CD4-positive, alpha-beta T cell (primary cell): ENCODE data around the gene CENPP. TPM values are rescaled to one million over a fixed set of nuclear protein-coding genes. Genes with fewer than 3 reads are reported as not detected.

Experiments
- ATAC-seq: fragments of 200-7000 bp; cut with Tn5 transposase; one replicate; pipeline ENCODE4 v1.10.0; 2022; ENCODE audit warnings: mild to moderate bottlenecking; ENCODE audit not compliant: poor library complexity
- CTCF ChIA-PET: fragments of 350-600 bp; sonication (Branson Sonifier 250); formaldehyde crosslinking; loops from one replicate; lab custom pipeline; 2021; ENCODE audit warnings: antibody characterized with exemption, inconsistent platforms; lab: Charles Lee
- POLR2A ChIA-PET: fragments of 350-600 bp; sonication (Branson Sonifier 250); formaldehyde crosslinking; loops from one replicate; lab custom pipeline; 2021; ENCODE audit warnings: antibody characterized with exemption, inconsistent platforms; lab: Charles Lee
- DNase-seq, 14 experiments: peaks; one replicate each; pipeline ENCODE4 v3.0.0-alpha.2; 2013 to 2020; ENCODE audit warnings: mixed read lengths in 2 of 14
- H3K27ac ChIP-seq, 2 donors: one replicate each; pipeline versions ENCODE4 v1.5.1 to v1.7.0; 2013; ENCODE audit warnings: low read length in 2 of 2, low read depth in 1 of 2, mild to moderate bottlenecking in 1 of 2
- H3K27me3 ChIP-seq, 2 experiments: 1 replicate in 1 of 2; 2 replicates in 1 of 2; pipeline versions ENCODE4 v1.6.1 to v1.7.0; 2013; ENCODE audit warnings: low read length in 2 of 2, control low read depth in 1 of 2, mild to moderate bottlenecking in 1 of 2, moderate library complexity in 1 of 2; ENCODE audit not compliant: insufficient read depth in 2 of 2, control insufficient read depth in 1 of 2
- H3K36me3 ChIP-seq: one replicate; pipeline ENCODE4 v1.6.1; 2013; ENCODE audit warnings: low read length, control low read depth; ENCODE audit not compliant: insufficient read depth
- H3K4me1 ChIP-seq: one replicate; pipeline ENCODE4 v1.6.1; 2013; ENCODE audit warnings: low read length, control low read depth; ENCODE audit not compliant: insufficient read depth
- H3K4me3 ChIP-seq: one replicate; pipeline ENCODE4 v1.5.1; 2013; ENCODE audit warnings: mild to moderate bottlenecking, low read length, moderate library complexity
- H3K9me3 ChIP-seq, 2 experiments: 1 replicate in 1 of 2; 2 replicates in 1 of 2; pipeline versions ENCODE4 v1.6.1 to v1.7.0; 2013; ENCODE audit warnings: low read length in 2 of 2, mild to moderate bottlenecking in 2 of 2, control low read depth in 1 of 2, moderate library complexity in 1 of 2; ENCODE audit not compliant: control insufficient read depth in 1 of 2, insufficient read depth in 1 of 2
- H3K27ac Mint-ChIP-seq: one replicate; pipeline ENCODE4 v1.8.0; 2020; ENCODE audit warnings: mixed read lengths
- H3K27me3 Mint-ChIP-seq: one replicate; pipeline ENCODE4 v1.8.0; 2021; ENCODE audit warnings: mixed read lengths
- H3K36me3 Mint-ChIP-seq: one replicate; pipeline ENCODE4 v1.8.0; 2021; ENCODE audit warnings: low read depth, mixed read lengths
- H3K4me1 Mint-ChIP-seq: one replicate; pipeline ENCODE4 v1.8.0; 2021; ENCODE audit warnings: low read depth, mixed read lengths
- H3K4me3 Mint-ChIP-seq: one replicate; pipeline ENCODE4 v1.8.0; 2020; ENCODE audit warnings: mild to moderate bottlenecking, mixed read lengths
- H3K9me3 Mint-ChIP-seq: one replicate; pipeline ENCODE4 v1.8.0; 2020; ENCODE audit warnings: mixed read lengths
- intact Hi-C, 2 experiments: fragments of 100-400 bp; cut with DNase I in 1 of 2; cut with micrococcal nuclease in 1 of 2; formaldehyde crosslinking; loops; one replicate each; pipeline versions ENCODE4 v1.15.1 to v1.9.0; 2023 to 2025; cut with DNase I, micrococcal nuclease
- total RNA-seq, 174 experiments: library from RNA in 2 of 174; stranded (reverse) in 2 of 174; gene quantifications; one replicate each; pipeline ENCODE4 v1.2.3 and lab custom pipeline; 2021 to 2026
- TF ChIP-seq, protein P1 (sequence below): fragments of 200-600 bp; IDR thresholded peaks from one replicate; pipeline ENCODE4 v1.8.0; 2022; ENCODE audit warnings: antibody characterized with exemption, mild to moderate bottlenecking

Gene CENPP
- total RNA-seq, 2 experiments from 2014 or later: 4.8 TPM

DNA sequence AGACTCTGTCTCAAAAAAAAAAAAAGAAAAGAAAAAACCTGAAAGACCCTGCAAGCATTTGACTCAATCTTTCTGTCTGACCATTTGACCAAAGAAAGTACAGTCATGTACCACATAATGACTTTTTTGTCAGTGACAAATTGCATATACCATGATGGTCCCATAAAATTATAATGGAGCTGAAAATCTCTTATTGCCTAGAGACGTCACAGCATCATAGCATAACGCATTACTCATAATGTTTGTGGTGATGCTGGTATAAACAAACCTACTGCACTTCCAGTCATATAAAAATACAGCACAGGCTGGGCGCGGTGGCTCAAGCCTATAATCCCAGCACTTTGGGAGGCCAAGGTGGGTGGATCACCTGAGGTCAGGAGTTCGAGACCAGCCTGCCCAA, 199.6 kb downstream of the CENPP start:
- Mint-ChIP-seq H3K9me3 (no peaks in the 10 kb centered on the region), H3K4me1 (no peaks in the 10 kb centered on the region), H3K27ac (no peak overlapping the region), H3K36me3 (no peaks in the 10 kb centered on the region), H3K27me3 (no peaks in the 10 kb centered on the region), H3K4me3 (no peak overlapping the region)
- Histone ChIP-seq H3K36me3 (no peaks in the 10 kb centered on the region), H3K4me1 (no peaks in the 10 kb centered on the region), H3K9me3 (no peaks in the 10 kb centered on the region), H3K27me3 (no peaks in the 10 kb centered on the region), H3K27ac (no peak overlapping the region), H3K4me3 (no peak overlapping the region)
- TF ChIP-seq, protein P1, sequence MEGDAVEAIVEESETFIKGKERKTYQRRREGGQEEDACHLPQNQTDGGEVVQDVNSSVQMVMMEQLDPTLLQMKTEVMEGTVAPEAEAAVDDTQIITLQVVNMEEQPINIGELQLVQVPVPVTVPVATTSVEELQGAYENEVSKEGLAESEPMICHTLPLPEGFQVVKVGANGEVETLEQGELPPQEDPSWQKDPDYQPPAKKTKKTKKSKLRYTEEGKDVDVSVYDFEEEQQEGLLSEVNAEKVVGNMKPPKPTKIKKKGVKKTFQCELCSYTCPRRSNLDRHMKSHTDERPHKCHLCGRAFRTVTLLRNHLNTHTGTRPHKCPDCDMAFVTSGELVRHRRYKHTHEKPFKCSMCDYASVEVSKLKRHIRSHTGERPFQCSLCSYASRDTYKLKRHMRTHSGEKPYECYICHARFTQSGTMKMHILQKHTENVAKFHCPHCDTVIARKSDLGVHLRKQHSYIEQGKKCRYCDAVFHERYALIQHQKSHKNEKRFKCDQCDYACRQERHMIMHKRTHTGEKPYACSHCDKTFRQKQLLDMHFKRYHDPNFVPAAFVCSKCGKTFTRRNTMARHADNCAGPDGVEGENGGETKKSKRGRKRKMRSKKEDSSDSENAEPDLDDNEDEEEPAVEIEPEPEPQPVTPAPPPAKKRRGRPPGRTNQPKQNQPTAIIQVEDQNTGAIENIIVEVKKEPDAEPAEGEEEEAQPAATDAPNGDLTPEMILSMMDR: no peak
- no peak for ATAC-seq
- no peak for DNase-seq
- intact Hi-C loops: no loop called here
- ChIA-PET CTCF (no interaction called here), POLR2A (interaction anchor here (0.7 kb wide), 1 partner anchor 35 kb away, joined by 3 read pairs; no protein-coding TSS in a partner anchor)

DNA sequence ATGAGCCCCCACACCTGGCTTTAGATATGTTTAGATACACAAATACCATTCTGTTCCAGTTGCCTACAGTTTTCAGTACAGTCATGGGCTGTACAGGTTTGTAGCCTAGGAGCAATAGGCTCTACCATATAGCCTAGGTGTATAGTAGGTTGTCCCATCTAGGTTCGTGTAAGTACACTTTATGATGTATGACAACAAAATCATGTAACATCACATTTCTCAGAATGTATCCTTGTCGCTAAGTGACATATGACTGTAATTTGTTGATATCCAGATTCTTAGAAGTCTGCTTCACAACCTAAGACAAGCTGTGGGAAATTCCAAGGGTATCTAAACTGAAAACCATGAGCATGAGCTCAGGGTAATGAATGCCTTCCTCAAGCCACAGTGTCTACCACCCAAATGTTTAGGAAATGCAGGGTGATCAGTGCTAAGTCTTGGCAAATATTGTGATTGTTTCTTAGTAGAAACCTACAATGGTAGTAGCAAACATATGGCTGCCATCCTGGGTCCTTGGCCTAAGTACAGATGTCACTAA, 201.6 kb downstream of the CENPP start:
- H3K36me3 ChIP-seq: no peaks in the 10 kb centered on the region
- H3K9me3 Mint-ChIP-seq: peaks cover 3% of the 10 kb centered on the region

DNA sequence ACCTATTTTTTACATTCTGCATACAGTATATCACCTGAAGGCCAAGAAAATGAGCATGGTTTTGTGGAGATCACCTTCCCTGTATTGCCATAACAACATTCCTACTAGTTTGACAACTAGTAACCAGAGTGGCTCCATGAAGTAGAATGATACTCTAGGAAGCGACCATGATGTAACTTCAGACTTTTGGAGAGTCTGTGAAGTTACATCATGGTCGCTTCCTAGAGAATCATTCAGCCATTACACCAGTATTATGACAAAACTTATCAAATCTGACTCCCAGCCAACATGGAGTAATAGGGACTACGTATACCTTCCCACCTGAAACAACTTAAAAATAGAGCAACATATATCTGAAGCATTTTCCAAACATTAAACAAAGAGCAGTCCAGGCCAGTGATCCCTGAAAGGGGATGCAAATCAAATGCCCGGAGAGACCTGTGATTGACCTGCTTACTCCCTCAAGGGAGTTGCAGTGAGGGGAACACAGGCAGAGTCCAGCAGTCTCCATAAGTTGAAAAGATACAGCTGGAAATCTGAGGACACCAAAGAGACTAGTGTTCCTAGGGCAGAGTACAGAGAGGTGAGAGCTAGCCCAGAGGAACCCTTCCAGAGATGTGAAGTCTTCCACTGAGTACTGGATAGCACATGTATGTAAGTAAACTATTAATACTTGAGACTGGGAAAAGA, 202.2 kb downstream of the CENPP start:
- TF ChIP-seq, protein P1: no peak
- Histone ChIP-seq H3K4me3 (no peak overlapping the region), H3K36me3 (no peaks in the 10 kb centered on the region), H3K9me3 (no peaks in the 10 kb centered on the region), H3K27me3 (no peaks in the 10 kb centered on the region), H3K27ac (no peak overlapping the region), H3K4me1 (no peaks in the 10 kb centered on the region)
- CTCF ChIA-PET: no interaction called here
- no peak overlapping the region for H3K27ac Mint-ChIP-seq
- H3K4me1 Mint-ChIP-seq: no peaks in the 10 kb centered on the region
- no peak overlapping the region for H3K4me3 Mint-ChIP-seq
- H3K36me3 Mint-ChIP-seq: no peaks in the 10 kb centered on the region
- intact Hi-C loops: no loop called here
- DNase-seq (no peak), ATAC-seq (no peak)
- H3K27me3 Mint-ChIP-seq: no peaks in the 10 kb centered on the region
- H3K9me3 Mint-ChIP-seq: peaks cover 3% of the 10 kb centered on the region
- POLR2A ChIA-PET: no interaction called here

More for the DNA sequence above, 201.6 kb downstream of the CENPP start:
- ChIA-PET CTCF (no interaction called here), POLR2A (no interaction called here)
- TF ChIP-seq, protein P1: no peak
- H3K36me3 Mint-ChIP-seq: no peaks in the 10 kb centered on the region
- H3K4me1 Mint-ChIP-seq: no peaks in the 10 kb centered on the region
- H3K27me3 Mint-ChIP-seq: no peaks in the 10 kb centered on the region
- Histone ChIP-seq H3K4me1 (no peaks in the 10 kb centered on the region), H3K27ac (no peak overlapping the region), H3K4me3 (no peak overlapping the region), H3K27me3 (no peaks in the 10 kb centered on the region), H3K9me3 (no peaks in the 10 kb centered on the region)
- DNase-seq (no peak), ATAC-seq (no peak)
- intact Hi-C loops: no loop called here
- no peak overlapping the region for H3K27ac Mint-ChIP-seq
- no peak overlapping the region for H3K4me3 Mint-ChIP-seq
